ENCODE results near the gene CASK.

The CASK gene

DNA sequence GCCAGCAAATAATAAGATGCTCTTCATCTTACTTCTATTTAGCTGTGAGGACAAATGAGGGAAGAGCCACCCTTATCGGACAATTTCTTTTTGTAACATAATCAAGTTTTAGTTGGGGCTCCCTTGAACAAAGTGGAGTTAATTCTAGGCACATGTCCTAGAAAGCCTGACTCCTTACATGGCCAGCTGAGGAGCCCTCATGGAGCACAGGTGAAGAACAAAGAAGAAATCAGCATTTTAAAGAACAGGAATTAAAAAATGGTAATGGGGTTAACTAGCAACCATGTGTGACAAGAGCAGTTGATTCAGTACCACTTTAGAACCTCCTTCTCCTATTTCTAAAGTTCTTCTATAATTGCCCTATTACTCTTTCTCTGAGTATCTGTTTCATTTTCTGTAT, 183.5 kb downstream of the CASK start:
- Histone ChIP-seq H3K27me3 (no peaks in the 10 kb centered on the region), H3K36me3 (no peaks in the 10 kb centered on the region), H3K27ac (no peak overlapping the region), H3K4me1 (ENCODE audit: control insufficient read depth in 1 of 2, insufficient read depth in 1 of 2, low read depth in 1 of 2, low read length in 1 of 2) (no peaks in the 10 kb centered on the region), H3K4me3 (ENCODE audit: low read depth in 1 of 2, low read length in 1 of 2) (no peak overlapping the region), H3K9me3 (no peaks in the 10 kb centered on the region)
- no peak for TF ChIP-seq CTCF (IDR thresholded peaks at IDR 0.05)

DNA sequence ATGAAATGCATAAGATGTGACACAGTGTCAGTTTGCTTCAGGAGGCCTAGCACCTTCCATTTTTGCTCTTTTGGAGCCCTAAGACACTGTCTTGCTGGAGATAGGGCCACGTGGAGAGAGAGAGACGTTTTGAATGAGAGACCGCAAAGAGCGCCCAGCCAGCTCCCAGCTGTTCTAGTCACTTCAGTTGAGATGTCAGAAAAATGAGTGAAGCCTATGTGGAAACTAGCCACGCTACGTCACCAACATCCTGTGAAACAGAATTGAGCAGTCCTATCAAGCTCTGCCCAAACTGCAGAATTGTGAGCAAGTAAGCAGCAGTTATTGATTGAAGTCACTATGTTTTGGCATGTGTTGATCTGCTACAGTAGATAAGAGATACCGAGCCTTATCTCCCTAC, 186.3 kb downstream of the CASK start:
- no peak for TF ChIP-seq CTCF (IDR thresholded peaks at IDR 0.05)
- Histone ChIP-seq H3K4me1 (ENCODE audit: control insufficient read depth in 1 of 2, insufficient read depth in 1 of 2, low read depth in 1 of 2, low read length in 1 of 2) (no peaks in the 10 kb centered on the region), H3K9me3 (no peaks in the 10 kb centered on the region), H3K27ac (no peak overlapping the region), H3K27me3 (no peaks in the 10 kb centered on the region), H3K36me3 (no peaks in the 10 kb centered on the region), H3K4me3 (ENCODE audit: low read depth in 1 of 2, low read length in 1 of 2) (no peak overlapping the region)

GRCh38 chrX:41734530-41734929, 188.8 kb downstream of the CASK start:
- Histone ChIP-seq H3K4me3 (ENCODE audit: low read depth in 1 of 2, low read length in 1 of 2) (no peak overlapping the region), H3K9me3 (no peaks in the 10 kb centered on the region), H3K27me3 (no peaks in the 10 kb centered on the region), H3K27ac (no peak overlapping the region), H3K36me3 (no peaks in the 10 kb centered on the region), H3K4me1 (ENCODE audit: control insufficient read depth in 1 of 2, insufficient read depth in 1 of 2, low read depth in 1 of 2, low read length in 1 of 2) (no peaks in the 10 kb centered on the region)
- TF ChIP-seq CTCF (IDR thresholded peaks at IDR 0.05): no peak

- H3K27me3 ChIP-seq: no peaks in the 10 kb centered on the region
- H3K4me1 ChIP-seq (ENCODE audit: control insufficient read depth in 1 of 2, insufficient read depth in 1 of 2, low read depth in 1 of 2, low read length in 1 of 2): no peaks in the 10 kb centered on the region
- no peak overlapping the region for H3K27ac ChIP-seq
- no peaks in the 10 kb centered on the region for H3K36me3 ChIP-seq
- no peak overlapping the region for H3K4me3 ChIP-seq (ENCODE audit: low read depth in 1 of 2, low read length in 1 of 2)
- no peak for TF ChIP-seq CTCF (IDR thresholded peaks at IDR 0.05)
- no peaks in the 10 kb centered on the region for H3K9me3 ChIP-seq
Measured at GRCh38 chrX:41733939-41734338, 189.4 kb downstream of the CASK start.

DNA sequence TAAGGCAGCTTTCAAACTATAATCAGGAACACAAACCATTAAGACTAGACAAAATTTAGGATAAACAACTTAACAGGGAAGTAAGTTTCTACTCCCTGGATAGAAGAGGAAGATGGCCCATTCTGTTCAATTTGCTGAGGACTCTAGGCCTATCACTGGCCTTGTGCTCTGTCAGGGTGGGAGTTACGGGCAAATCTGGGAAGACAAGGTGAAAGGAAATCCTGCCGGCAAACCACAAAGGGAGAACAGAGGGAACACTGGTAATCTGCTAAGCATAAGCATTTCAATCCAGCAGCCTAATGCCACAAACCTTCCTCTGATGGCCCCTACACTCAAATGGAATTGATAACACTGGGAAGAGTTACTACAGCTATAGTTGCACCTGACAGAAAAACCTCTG, 191.1 kb downstream of the CASK start:
- H3K27me3 ChIP-seq: no peaks in the 10 kb centered on the region
- H3K9me3 ChIP-seq: no peaks in the 10 kb centered on the region
- no peak for TF ChIP-seq CTCF (IDR thresholded peaks at IDR 0.05)
- no peak overlapping the region for H3K27ac ChIP-seq
- H3K36me3 ChIP-seq: no peaks in the 10 kb centered on the region
- no peaks in the 10 kb centered on the region for H3K4me1 ChIP-seq (ENCODE audit: control insufficient read depth in 1 of 2, insufficient read depth in 1 of 2, low read depth in 1 of 2, low read length in 1 of 2)
- H3K4me3 ChIP-seq (ENCODE audit: low read depth in 1 of 2, low read length in 1 of 2): no peak overlapping the region

- Histone ChIP-seq H3K27ac (no peak overlapping the region), H3K4me1 (ENCODE audit: control insufficient read depth in 1 of 2, insufficient read depth in 1 of 2, low read depth in 1 of 2, low read length in 1 of 2) (no peaks in the 10 kb centered on the region), H3K9me3 (no peaks in the 10 kb centered on the region), H3K27me3 (no peaks in the 10 kb centered on the region), H3K36me3 (no peaks in the 10 kb centered on the region), H3K4me3 (ENCODE audit: low read depth in 1 of 2, low read length in 1 of 2) (no peak overlapping the region)
- no peak for TF ChIP-seq CTCF (IDR thresholded peaks at IDR 0.05)
Measured at GRCh38 chrX:41730081-41730480, 193.3 kb downstream of the CASK start.

Data from neutrophil (primary cell).